ENCODE measurements around the gene REX1BD.

DNA sequence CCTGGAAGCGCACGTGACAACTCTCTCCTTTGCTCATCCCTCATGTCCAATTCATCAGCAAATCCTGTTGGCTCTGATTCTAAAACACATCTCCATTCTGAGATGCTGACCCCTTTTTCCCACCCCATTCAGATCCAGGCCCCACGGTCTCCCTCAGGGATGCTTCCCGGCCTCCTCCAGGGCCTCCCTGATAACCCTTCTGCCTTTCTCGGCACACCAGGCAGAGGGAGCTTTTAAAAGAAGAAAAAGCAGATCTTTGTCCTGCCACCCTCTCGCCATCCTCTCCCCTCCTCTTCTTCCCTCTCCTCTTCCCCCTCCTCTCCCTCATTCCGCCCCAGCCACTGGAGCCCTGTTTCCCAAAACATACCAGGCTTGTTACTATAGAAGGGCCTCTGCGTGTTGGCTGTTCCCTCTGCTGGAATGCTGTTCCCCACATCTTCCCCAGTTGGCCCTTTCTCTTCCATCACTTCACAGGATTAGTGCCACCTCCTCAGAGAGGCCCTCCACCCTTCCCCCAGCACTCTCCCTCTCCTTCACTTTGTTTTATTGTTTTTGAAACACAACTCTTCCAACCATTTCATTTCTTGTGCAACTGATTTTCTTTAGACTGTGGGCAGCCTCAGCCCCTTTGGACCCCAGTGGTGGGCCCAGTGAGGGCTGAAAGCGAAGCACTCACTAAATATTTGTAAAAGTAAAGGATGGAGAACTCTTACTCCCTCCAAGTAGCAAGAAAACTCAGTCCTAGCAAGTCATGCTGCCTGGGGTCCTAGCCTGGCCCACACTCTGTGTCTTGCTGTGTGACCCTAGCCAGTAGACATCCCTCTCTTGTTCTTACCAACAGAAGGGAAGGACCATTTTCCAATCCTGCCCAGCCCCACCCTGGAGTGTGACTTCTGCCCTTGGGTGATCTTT lies 20.5 kb downstream of the REX1BD start:
- TF ChIP-seq, protein P1, sequence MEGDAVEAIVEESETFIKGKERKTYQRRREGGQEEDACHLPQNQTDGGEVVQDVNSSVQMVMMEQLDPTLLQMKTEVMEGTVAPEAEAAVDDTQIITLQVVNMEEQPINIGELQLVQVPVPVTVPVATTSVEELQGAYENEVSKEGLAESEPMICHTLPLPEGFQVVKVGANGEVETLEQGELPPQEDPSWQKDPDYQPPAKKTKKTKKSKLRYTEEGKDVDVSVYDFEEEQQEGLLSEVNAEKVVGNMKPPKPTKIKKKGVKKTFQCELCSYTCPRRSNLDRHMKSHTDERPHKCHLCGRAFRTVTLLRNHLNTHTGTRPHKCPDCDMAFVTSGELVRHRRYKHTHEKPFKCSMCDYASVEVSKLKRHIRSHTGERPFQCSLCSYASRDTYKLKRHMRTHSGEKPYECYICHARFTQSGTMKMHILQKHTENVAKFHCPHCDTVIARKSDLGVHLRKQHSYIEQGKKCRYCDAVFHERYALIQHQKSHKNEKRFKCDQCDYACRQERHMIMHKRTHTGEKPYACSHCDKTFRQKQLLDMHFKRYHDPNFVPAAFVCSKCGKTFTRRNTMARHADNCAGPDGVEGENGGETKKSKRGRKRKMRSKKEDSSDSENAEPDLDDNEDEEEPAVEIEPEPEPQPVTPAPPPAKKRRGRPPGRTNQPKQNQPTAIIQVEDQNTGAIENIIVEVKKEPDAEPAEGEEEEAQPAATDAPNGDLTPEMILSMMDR (IDR thresholded peaks at IDR 0.05; ENCODE audit: low read depth, low read length, poor library complexity, severe bottlenecking) = no peak
- no peak for TF ChIP-seq EZH2phosphoT487 (IDR thresholded peaks at IDR 0.05; ENCODE audit: borderline replicate concordance, low read length)
